Heart left ventricle (tissue), 16 donors: ENCODE measurements around the gene SLC10A7. TPM values are rescaled to one million over a fixed set of nuclear protein-coding genes. Genes with fewer than 3 reads are reported as not detected.

Experiments
- ATAC-seq, 4 donors: fragments of 200-7000 bp; cut with Tn5 transposase; one replicate each; pipeline ENCODE4 v1.9.1; 2020 to 2022; ENCODE audit warnings: moderate library complexity in 4 of 4, mild to moderate bottlenecking in 3 of 4, moderate number of reproducible peaks in 1 of 4
- DNase-seq, 5 donors: peaks; one replicate each; pipeline ENCODE4 v3.0.0-alpha.2; 2020
- H3K27ac ChIP-seq, 12 donors: fragments of 200-600 bp; sonication (generic) in 4 of 12; one replicate each; pipeline versions ENCODE4 v1.5.0 to v1.8.0; 2016 to 2022; ENCODE audit warnings: mild to moderate bottlenecking in 2 of 12
- H3K27me3 ChIP-seq, 9 donors: fragments of 200-600 bp; sonication (generic) in 2 of 9; one replicate each; pipeline versions ENCODE4 v1.5.1 to v1.8.0; 2016 to 2022; ENCODE audit warnings: mild to moderate bottlenecking in 3 of 9
- H3K36me3 ChIP-seq, 9 donors: fragments of 200-600 bp; sonication (generic) in 2 of 9; one replicate each; pipeline versions ENCODE4 v1.5.0 to v1.8.0; 2018 to 2022; ENCODE audit warnings: mild to moderate bottlenecking in 2 of 9
- H3K4me1 ChIP-seq, 12 donors: fragments of 200-600 bp; sonication (generic) in 4 of 12; one replicate each; pipeline versions ENCODE4 v1.5.0 to v1.8.0; 2016 to 2022; ENCODE audit warnings: mild to moderate bottlenecking in 3 of 12
- H3K4me3 ChIP-seq, 12 donors: fragments of 200-600 bp; sonication (generic) in 4 of 12; one replicate each; pipeline versions ENCODE4 v1.5.0 to v1.8.0; 2017 to 2022; ENCODE audit warnings: mild to moderate bottlenecking in 9 of 12, moderate library complexity in 4 of 12
- H3K9me3 ChIP-seq, 12 donors: fragments of 200-600 bp; sonication (generic) in 4 of 12; one replicate each; pipeline versions ENCODE4 v1.5.0 to v1.8.0; 2016 to 2022; ENCODE audit warnings: mild to moderate bottlenecking in 1 of 12
- POLR2A ChIP-seq, 2 donors: fragments of 450-650 bp; IDR thresholded peaks; one replicate each; pipeline ENCODE4 v1.6.1; 2017; ENCODE audit warnings: antibody characterized with exemption in 2 of 2, mild to moderate bottlenecking in 2 of 2, moderate library complexity in 2 of 2
- WGBS, 4 donors: extraction: QIAGEN DNeasy Blood & Tissue Kit in 2 of 4; methylation state at CpG; one replicate each; pipeline versions ENCODE4 v1.1.5 to v1.1.7; 2013 to 2018; 5-methylcytosine and 5-hydroxymethylcytosine counted together
- intact Hi-C, 10 donors: fragments of 100-400 bp; cut with DNase I; formaldehyde crosslinking; loops; one replicate each; pipeline versions ENCODE4 v1.11.1 to v1.14.2; 2022
- polyA plus RNA-seq, 2 donors: library from polyadenylated mRNA; stranded (reverse); fragments of 200-250 nt; gene quantifications; one replicate each; pipeline ENCODE4 v1.2.3, GENCODE V29; 2013
- total RNA-seq, 9 donors: library from RNA; depleted of rRNA in 2 of 9; stranded (reverse); fragments of >200 nt in 2 of 9; fragmentation: NEBNext Ultra II Directional in 3 of 9; extraction: Animal tissue kit (Norgen Biotek cat#: 25700) in 3 of 9; gene quantifications; one replicate each; pipeline versions ENCODE4 v1.1.0 to v1.2.4, GENCODE V29; 2016 to 2023
- TF ChIP-seq, protein P1 (sequence below), 12 donors: fragments of 200-600 bp; sonication (generic) in 4 of 12; IDR thresholded peaks; one replicate each; pipeline versions ENCODE4 v1.5.0 to v1.8.0; 2018 to 2022; ENCODE audit warnings: antibody characterized with exemption in 12 of 12, mild to moderate bottlenecking in 5 of 12
- donor health status: ischemic (EF 13 %, LVEDD 7.1; RV severe dilation, severe dysfunction).
- donor health status: healthy with polysubstance abuse.
- donor health status: DM: no; HTN: yes; CAD: no.
- donor health status: DM: no; HTN: no; CAD: no.
- donor health status: ischemic (EF 25% LVEDD 6.9; RV normal size, moderate dysfunction).
- donor health status: ischemic (EF 25% LVEDD 5.7; RV mildly dilated, moderate dysfunction).
- donor health status: healthy.
- donor health status: DM: yes; HTN: yes; CAD: no.
- donor health status: ischemic (EF 35%, LVEDD 5.7; RV mildly dilated, moderate dysfunction).
- donor health status: nonischemic (EF 11% LVEDD 7.7; RV severe dilation, severe dysfunction).
- donor health status: DM: yes; HTN: yes; CAD: no.
- donor health status: PGD.
- donor health status: ischemic (EF 29% LVEDD 5.4; RV normal size, mild dysfunction).
- donor health status: nonischemic (EF 23%, LVEDD 6.1; RV moderate dilation, normal function).

The SLC10A7 gene
- total and polyA plus RNA-seq, 11 donors, result 1.2 to 8.7 (median 3.1) TPM

DNA sequence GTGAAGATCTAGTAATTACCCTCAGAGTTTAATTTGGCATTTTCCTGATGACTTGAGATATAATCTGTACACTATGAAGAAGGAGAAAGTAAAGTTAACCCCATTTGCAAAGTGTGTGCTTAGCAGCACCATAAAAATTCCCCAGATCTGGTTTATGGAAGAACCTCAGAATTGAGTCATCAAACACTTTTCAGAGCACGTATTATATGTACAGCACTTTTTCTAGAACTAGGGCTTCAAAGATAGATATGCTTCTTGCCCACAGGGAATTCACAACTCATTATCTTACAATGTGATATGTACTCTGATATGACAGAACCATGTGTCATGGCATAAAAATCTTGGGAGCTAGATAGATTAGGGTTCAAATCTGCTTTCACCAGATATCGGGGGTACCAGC lies 150.9 kb downstream of the SLC10A7 start:
- no peaks in the 10 kb centered on the region for H3K36me3 ChIP-seq
- intact Hi-C loops, result no loop called here
- no peaks in the 10 kb centered on the region for H3K27me3 ChIP-seq
- H3K27ac ChIP-seq, result no peak overlapping the region
- no peaks in the 10 kb centered on the region for H3K9me3 ChIP-seq
- DNase-seq (no peak), ATAC-seq (no peak)
- H3K4me3 ChIP-seq, result no peak overlapping the region
- TF ChIP-seq, protein P1, sequence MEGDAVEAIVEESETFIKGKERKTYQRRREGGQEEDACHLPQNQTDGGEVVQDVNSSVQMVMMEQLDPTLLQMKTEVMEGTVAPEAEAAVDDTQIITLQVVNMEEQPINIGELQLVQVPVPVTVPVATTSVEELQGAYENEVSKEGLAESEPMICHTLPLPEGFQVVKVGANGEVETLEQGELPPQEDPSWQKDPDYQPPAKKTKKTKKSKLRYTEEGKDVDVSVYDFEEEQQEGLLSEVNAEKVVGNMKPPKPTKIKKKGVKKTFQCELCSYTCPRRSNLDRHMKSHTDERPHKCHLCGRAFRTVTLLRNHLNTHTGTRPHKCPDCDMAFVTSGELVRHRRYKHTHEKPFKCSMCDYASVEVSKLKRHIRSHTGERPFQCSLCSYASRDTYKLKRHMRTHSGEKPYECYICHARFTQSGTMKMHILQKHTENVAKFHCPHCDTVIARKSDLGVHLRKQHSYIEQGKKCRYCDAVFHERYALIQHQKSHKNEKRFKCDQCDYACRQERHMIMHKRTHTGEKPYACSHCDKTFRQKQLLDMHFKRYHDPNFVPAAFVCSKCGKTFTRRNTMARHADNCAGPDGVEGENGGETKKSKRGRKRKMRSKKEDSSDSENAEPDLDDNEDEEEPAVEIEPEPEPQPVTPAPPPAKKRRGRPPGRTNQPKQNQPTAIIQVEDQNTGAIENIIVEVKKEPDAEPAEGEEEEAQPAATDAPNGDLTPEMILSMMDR (IDR thresholded peaks at IDR 0.05), result no peak
- TF ChIP-seq POLR2A (IDR thresholded peaks at IDR 0.05), result no peak
- 89 to 95% (median 92%) methylated on average over 2 of the region's 2 CpGs for WGBS, 4 donors
- peaks cover 0 to 39% (median 14%) of the 10 kb centered on the region in 12 donors for H3K4me1 ChIP-seq

DNA sequence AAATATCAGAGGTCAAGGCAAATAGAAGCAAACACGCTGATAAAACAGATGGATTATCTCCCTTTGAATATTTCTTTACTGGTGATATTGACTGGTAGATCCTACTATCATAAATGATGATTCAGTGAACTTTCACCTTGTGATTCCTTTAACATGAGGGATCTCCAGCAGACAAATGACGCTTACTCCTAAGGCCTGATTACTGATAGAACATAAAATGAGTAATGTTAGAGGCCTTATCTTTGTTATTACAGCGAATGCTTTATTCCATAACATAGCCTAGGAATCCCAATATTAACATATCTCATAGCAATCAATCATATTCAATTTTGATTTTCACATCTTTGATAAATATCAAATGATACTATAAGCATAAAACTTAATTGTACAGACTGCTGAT lies 152.3 kb downstream of the SLC10A7 start:
- 94 to 98% (median 96%) methylated on average over 3 of the region's 3 CpGs for WGBS, 4 donors
- no peak for DNase-seq
- intact Hi-C loops, result no loop called here
- H3K9me3 ChIP-seq, result peaks cover 0 to under 1% (median 0%) of the 10 kb centered on the region in 12 donors
- no peak overlapping the region for H3K27ac ChIP-seq
- H3K4me1 ChIP-seq, result peaks cover 0 to 39% (median 14%) of the 10 kb centered on the region in 12 donors
- no peak for ATAC-seq
- no peaks in the 10 kb centered on the region for H3K36me3 ChIP-seq
- H3K4me3 ChIP-seq, result no peak overlapping the region
- TF ChIP-seq, protein P1 (IDR thresholded peaks at IDR 0.05), result no peak
- no peak for TF ChIP-seq POLR2A (IDR thresholded peaks at IDR 0.05)
- no peaks in the 10 kb centered on the region for H3K27me3 ChIP-seq

DNA sequence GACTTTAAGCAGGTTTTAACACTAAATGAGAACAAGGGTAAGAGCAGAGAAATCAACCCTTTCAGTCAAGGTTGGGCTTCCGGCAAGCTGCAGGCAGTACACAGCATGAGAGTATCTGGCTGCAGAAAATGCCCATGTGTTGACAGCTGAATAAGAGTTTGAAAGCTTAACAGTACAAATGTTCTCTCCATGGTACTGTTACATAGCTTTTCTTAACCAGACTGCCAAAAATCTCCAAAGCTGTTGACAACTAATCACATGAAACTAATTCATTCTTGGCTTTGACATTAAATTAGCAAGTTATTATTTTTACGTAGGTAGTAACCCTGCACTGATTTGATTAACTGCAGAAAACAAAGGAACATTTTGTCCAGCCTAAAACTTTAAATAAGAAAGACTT lies 153.5 kb downstream of the SLC10A7 start:
- intact Hi-C loops, result no loop called here
- peaks cover 0 to 39% (median 14%) of the 10 kb centered on the region in 12 donors for H3K4me1 ChIP-seq
- no peak overlapping the region for H3K4me3 ChIP-seq
- TF ChIP-seq, protein P1 (IDR thresholded peaks at IDR 0.05), result no peak
- TF ChIP-seq POLR2A (IDR thresholded peaks at IDR 0.05), result no peak
- ATAC-seq (peak; percentile 81 to 95 (median 92)), DNase-seq (peak in 1 of 5 donors; percentile 37)
- WGBS, 4 donors, result 34 to 40% (median 37%) methylated on average over 2 of the region's 2 CpGs
- H3K27ac ChIP-seq, result peak overlapping the region in 3 of 12 donors; percentile 18 to 44 (median 36)
- peaks cover 0 to 13% (median under 1%) of the 10 kb centered on the region in 12 donors for H3K9me3 ChIP-seq
- H3K36me3 ChIP-seq, result no peaks in the 10 kb centered on the region
- H3K27me3 ChIP-seq, result no peaks in the 10 kb centered on the region

DNA sequence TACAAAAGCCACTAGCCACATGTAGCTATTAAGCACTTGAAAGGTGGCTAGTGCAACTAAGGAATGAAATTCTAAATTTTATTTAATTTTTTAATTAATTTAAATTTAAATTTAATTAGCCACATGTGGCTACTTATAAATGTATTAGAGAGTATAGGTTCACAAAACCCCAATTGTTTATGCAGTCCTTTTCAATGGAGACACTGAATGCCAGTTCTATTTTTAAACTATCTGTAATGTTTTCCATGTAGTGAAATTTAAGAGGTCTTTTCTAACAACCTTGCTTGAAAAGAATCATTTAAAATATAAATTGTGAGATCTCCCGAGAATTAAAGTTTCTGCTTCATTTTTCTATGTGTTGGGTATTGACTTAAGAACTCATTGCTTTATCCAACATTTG lies 154.4 kb downstream of the SLC10A7 start:
- no peaks in the 10 kb centered on the region for H3K36me3 ChIP-seq
- peaks cover 0 to 22% (median 8%) of the 10 kb centered on the region in 12 donors for H3K9me3 ChIP-seq
- peak overlapping the region in 1 of 12 donors; percentile 44 for H3K27ac ChIP-seq
- H3K4me3 ChIP-seq, result no peak overlapping the region
- H3K4me1 ChIP-seq, result peaks cover 0 to 39% (median 14%) of the 10 kb centered on the region in 12 donors
- intact Hi-C loops, result no loop called here
- 45 to 93% (median 80%) methylated on average over 1 of the region's 1 CpG for WGBS, 4 donors
- peak in 2 of 4 donors; percentile 56 to 60 for ATAC-seq
- DNase-seq, result no peak
- no peaks in the 10 kb centered on the region for H3K27me3 ChIP-seq
- TF ChIP-seq, protein P1 (IDR thresholded peaks at IDR 0.05), result no peak
- TF ChIP-seq POLR2A (IDR thresholded peaks at IDR 0.05), result no peak
